ENCODE data around the gene FAM237B.
"Not testable (repeated sequence)": the region's sequence is repeated elsewhere in the genome, so short reads cannot be mapped to it uniquely, and the experiment has no call there.

FAM237B gene

DNA sequence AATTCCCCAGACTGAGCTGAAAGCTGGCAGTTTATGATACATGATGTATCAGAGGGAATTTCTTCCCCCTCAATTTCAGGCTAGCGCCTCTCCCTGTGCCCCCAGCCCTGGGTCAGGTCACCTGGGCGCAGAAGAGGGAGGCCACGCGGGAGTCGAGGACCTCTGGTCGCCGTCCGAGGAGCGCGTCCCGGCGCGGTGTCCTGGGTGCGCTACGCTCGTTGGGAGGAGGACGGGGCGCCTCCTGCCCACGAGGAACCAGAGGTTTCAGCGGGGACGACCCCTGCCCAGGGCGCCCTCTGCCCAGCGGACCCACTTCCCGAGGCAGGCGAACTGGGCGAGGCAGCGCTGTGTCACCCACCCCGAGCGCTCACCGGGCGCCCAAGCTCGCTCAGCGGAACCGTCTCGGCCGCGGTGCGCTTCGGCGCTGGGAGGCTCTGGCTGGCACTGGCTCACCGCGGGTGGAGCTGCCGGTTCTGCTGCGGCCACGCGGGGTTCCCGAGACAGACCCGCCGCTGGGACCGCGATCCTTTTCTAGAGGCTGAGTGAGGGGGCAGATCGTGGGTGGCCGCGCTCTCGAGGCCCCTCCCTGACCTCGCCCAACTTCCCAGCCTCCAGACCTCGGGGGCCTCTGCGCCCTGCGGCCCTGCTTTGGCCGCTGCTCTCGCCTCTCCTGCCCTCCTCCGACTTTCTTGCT is at the start of gene FAM237B:
Gene FAM237B (minus strand): TSS at position 504 of the 694 bp plus-strand sequence. CDS start 1,556 bp downstream, outside the sequence.
- DNase-seq (ENCODE audit: low read depth): no peak

DNA sequence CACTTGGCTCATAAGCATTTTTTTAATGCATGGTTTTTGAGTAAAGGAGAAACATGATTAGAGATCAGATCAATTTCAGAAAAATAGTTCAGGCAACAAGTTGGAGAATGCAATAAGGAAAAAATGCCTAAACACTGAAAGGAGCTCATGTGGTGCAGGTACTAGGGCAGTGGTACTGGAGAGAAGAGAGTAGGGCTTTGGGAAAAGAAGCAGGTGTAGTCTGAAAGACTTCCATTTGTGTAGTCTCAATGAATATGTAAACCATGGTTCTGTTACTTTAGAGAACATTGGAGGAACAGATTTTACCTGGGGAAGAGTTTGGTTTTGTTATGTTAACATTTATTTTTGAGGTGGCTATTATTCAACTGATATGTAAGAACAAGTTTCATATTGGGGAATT is 30.9 kb upstream of the FAM237B start:
- no peak for DNase-seq (ENCODE audit: low read depth)

DNA sequence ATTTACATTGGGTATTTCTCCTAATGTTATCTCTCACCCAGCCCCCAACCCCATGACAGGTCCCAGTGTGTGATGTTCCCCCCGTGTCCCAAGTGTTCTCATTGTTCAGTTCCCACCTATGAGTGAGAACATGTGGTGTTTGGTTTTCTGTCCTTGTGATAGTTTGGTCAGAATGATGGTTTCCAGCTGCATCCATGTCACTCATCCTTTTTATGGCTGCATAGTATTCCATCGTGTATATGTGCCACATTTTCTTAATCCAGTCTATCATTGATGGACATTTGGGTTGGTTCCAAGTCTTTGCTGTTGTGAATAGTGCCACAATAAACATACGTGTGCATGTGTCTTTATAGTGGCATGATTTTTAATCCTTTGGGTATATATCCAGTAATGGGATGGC is 28.9 kb upstream of the FAM237B start:
- DNase-seq (ENCODE audit: low read depth): not testable (repeated sequence)

DNA sequence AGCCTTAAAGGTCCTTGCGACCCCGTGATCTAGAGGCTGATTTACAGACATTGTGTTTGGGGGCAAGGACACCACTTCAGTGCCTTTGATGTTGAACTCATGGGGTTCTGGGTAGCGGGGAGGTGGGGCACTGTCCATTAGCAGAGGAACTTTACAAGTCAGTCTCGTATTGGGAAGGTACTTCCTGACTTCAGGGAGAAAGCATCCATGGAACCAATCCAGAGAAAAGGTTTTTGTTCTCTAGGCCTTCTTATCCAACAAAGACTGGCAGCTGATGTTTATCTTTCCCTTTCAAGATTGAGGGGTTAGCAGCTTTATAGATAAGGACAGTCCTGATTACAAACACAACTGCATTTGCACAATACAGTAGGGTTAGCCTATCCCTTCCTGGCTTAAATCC is 28.2 kb upstream of the FAM237B start:
- no peak for DNase-seq (ENCODE audit: low read depth)

DNA sequence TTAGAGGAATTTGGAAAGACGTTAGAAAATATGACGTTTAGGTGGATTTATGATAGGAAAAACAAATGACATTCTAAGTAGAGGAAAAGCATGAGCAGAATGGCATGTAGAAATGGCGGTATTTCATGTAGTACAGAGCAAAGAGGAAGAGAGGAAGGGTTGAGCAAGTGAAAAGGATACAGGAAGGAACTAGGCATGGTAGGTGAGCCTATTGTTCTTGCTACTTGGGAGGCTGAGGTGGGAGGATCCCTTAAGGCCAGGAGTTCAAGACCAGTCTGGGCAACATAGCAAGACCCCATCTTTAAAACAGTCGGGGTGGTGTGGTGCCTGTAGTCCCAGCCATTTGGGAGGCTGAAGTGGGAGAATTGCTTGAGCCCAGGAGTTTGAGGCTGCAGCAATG is 26.7 kb upstream of the FAM237B start:
- DNase-seq (ENCODE audit: low read depth): no peak

DNA sequence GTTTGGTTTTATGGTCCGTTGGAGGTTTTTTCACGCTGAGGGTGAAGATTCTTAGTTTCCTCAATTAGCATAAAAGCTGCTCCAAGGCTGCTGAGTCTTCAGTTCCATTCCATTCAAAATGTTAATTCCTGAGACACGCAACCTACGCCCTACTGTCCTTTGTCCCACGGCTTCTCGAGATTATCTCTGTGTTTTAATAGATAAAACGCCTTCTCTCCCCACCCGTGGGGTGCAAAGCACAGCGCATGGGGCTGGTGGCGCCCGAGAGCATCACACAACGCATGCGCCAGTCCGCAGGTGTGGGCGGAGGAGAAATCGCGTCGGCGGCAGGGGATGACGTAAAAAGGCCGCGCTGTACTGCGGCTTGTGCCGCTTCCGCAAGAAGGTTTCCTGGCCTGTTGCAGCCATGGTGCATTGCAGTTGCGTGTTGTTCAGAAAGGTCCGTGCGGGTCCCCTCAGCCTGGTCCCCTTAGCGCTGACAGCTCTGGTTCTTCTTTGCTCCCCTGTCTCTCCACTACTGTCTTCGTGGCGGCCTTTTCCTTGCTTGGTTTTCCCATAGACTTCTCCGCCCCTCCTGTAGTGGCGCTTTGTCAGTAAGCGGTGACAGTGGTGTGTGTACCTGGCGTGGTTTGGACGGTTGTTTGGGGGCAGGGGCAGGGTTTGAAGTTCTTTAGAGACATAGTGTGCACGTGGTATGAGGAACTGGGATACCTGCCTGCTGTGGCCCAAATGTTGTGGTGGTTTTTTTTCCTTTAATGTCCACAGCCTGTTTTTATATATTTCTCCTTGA is 25.4 kb upstream of the FAM237B start, which contains the start of gene GTPBP10:
Gene GTPBP10 (plus strand): TSS at position 381 of the 790 bp plus-strand sequence. CDS start 26 bp downstream, at position 407.
- peak; percentile 59 for DNase-seq (ENCODE audit: low read depth)

DNA sequence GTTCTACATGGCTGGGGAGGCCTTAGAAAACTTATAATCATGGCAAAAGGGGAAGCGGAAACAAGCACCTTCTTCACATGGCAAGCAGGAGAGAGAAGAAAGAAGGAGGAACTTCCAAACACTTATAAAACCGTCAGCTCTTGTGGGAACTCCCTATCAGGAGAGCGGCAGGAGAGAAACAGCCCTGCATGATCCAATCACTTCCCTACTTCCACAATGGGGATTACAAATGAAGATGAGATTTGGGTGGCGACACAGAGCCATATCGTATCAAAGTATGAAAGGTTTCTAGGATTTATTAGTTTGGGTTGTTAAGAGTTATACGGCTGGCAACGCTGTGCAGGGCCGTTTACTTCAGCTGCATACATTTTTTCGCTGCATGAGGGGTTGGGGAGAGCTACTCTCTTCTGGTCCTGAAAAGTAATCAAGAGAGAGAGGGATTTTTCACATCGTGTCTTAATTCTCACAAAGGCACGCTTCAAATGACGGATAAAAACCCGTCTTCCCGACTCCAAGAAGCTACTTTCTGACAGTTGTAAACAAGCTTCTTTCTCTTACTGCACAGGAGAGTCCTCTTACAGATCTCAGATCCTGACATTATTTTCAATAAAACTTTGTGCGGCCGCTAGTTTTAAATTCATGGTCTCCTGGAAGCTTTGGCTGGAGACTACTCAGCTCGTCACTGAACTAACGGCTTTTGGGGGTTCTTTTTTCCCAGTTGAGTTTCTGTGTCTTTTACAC is 24.7 kb upstream of the FAM237B start:
- peak; percentile 21 for DNase-seq (ENCODE audit: low read depth)

DNA sequence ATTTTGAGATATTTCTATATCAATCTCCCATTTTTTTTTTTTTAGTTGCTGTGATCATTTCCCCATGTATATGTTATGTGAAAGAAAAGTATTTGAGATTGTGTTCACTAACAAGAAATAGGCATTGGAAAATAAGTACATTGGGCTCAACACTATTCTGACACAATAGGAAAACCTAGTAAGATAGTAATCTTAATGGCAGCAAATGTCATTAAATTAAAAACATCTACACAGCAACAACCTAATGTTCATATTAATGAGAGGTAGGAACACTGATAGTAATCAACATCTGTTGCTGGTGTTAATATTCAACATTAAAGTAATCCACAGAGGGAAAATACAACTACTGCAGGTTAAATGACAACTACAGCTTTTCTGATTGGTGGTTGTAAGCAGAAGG is 23.9 kb upstream of the FAM237B start:
- no peak for DNase-seq (ENCODE audit: low read depth)

DNA sequence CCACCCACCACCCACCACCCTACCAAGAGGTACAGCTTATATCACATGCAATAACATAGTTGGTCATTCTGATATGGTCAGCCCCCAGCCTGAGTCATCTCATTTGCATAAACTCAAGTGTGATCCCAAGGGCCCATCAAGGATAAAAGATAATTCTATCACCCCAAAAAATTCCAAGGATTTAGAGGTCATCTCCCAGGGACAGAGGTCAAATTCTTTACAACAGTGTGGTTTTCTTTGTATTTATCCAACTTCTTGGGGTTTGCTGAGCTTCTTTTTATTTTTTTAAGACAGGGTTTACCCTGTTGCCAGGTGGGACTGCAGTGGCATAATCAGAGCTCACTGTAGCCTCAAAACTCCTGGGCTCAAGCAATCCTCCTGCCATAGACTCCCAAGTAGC is 16.0 kb upstream of the FAM237B start:
- no peak for DNase-seq (ENCODE audit: low read depth)

DNA sequence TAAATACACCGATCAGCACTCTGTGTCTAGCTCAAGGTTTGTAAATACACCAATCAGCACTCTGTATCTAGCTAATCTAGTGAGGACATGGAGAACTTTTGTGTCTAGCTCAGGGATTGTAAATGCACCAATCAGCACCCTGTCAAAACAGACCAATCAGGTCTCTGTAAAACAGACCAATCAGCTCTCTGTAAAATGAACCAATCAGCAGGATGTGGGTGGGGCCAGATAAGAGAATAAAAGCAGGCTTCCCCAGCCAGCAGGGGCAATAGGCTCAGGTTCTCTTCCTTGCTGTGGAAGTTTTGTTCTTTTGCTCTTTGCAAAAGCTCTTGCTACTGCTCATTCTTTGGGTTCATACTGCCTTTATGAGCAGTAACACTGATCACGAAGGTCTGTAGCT is 13.8 kb upstream of the FAM237B start:
- not testable (repeated sequence) for DNase-seq (ENCODE audit: low read depth)

DNA sequence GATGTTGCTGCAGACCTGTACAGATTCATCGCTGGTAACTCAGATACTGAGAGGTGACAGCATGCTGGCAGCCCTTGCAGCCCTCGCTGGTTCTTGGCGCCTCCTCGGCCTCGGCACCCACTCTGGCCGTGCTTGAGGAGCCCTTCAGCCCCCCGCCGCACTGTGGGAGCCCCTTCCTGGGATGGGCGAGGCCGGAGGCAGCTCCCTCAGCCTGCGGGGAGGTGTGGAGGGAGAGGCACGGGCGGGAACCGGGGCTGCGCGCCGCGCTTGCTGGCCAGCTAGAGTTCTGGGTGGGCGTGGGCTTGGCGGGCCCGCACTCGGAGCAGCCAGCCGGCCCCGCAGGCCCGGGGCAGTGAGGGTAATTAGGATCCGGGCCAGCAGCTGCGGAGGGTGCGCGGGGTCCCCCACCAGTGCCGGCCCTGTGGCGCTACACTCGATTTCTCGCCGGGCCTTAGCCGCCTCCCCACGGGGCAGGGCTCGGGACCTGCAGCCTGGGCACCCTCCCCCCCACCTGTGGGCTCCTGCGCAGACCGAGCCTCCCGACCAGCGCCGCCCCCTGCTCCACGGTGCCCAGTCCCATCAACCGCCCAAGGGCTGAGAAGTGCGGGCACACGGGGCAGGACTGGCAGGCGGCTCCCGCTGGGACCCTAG is 13.2 kb upstream of the FAM237B start:
- DNase-seq (ENCODE audit: low read depth): no peak

DNA sequence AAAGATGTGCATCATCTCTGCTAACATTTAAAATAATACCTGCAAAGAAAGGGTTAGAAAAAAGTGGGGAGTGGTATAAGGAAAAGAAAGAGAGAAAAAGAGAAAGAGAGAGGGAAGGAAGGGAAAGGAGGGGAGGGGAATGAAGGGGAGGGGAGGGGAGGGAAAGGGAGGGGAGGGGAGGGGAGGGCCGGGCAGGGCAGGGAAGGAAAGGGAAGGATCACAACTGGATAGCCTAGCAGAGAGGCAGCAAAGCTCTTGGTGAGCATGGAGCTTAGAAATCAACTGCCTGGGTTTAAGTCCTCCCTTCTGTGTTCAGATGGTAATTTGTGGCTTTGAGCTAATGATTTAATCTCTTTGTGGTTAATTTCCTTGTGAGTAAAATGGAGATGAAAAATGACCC is 5.4 kb upstream of the FAM237B start:
- DNase-seq (ENCODE audit: low read depth): no peak

DNA sequence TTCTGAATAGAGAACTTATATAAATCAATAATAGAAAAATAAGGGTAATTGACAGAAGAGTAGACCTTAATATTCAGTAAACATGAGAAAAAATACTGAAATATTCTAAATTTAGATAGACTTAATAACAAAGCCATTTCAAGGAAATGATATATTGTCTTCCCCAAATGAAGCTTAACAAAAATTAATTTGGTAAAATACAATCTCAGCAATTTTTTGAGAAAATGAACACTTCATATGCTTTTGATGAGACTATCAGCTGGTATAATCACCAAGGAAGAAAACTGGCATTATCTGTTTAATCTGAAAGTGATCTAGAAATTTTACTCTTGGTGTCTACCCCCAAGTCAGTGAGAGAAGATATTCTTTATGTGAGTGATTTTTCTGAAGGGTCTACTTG is 1.7 kb upstream of the FAM237B start:
- DNase-seq (ENCODE audit: low read depth): no peak

DNA sequence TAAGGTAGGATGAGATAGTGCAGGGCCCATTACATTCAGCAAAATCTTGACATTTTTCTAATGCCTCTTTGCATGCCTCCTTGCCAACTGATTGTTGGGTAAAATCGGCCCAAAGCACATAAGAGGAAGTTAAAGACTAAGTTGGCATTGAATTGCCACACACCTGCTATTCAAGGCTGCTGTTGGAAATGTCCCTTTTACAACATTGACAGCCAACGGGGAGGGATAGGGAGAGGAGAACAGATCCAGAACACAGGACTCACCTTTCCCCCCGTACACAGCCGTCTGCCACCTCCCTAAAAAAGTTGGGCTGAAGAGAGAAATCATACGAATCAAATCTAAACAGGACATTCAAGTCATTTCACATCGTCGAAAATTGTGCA is 695 bp downstream of the FAM237B start:
- DNase-seq (ENCODE audit: low read depth): no peak

DNA sequence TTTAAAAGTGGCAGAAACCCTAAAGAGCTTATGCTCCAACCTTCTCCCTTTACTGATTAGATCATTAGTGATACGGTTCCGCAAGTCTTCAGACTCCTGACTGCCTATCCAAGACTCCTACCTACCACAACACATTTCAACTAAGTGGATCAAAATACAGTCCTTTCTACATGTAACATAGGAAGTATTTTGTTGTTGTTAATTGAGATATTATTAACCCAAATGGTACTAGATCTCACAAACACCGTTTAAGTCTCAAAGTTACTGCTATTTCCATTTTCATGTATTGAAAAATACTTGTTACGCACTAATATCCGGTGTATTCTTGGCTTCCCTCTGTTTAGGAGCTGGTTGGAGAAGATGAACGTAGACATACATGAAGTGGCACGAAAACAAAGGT is 1.1 kb downstream of the FAM237B start:
- no peak for DNase-seq (ENCODE audit: low read depth)

DNA sequence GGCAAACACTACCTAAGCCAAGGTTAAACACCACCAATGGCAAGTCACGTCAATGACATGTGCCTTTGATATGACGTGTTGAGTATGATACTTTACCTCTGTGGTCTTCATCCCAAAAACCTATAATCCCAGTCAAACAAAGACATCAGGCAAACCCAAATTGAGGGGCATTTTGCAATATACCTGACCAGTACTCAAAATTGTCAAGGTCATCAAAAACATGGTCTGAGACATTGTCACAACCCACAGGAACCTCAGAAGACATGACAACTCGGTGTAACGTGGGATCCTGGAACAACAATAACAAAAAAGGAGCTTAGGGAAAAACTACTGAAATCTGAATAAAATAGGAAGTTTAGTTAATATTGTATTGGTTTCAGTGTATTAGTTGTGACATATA is 7.2 kb downstream of the FAM237B start:
- DNase-seq (ENCODE audit: low read depth): no peak

DNA sequence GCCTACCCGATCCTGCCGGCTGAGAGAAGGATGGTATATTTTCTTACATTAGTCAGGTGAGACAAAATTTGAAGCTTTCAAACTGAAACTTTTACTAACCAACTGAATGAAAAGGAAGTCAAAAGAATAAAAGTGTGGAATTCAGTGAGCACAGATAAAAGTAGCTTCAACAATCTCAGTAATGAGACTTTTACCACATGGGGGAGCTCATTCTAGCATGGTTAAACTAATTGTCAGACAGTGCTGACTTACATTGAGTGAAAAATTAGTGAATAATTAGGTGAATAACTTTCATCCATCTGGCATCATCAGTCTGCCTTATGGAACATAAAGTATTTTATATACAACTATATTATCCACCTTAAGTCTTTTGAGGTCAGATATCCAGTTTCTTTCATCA is 8.4 kb downstream of the FAM237B start:
- DNase-seq (ENCODE audit: low read depth): no peak

DNA sequence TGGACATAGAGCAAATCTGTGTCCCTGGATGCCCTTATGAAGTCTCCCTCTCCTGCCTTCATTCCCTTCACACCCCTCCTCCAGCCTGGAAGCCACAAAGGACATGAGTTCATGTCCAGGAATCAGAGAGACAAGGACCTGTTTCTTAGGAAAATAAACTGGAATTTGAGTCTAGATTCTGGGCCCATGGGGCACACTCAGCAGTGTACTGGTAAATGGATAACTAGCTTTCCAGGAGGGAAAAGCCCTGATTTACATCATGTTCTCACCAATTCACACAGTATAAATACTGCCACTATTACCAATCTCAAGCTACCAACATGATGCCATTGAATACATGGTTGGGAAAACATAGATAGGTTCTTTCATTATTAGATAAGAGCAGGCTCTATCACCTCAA is 9.9 kb downstream of the FAM237B start:
- DNase-seq (ENCODE audit: low read depth): no peak

DNA sequence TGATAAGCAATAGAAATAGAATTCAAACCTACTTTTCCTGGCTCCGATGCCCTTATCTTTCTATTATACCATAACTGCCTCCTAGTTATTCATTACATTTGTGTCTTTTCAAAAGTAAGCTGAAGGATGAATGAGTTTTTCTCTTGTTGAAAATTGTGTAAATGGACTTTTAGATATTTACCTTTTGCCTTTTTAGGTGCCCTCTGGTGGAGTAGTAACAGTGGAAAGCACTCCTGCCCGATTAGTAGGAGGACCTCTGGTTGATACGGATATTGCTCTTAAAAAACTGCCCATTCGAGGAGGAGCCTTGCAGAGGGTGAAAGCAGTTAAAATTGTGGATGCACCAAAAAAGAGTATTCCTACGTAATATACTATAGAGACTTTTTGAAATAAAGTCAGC is 11.2 kb downstream of the FAM237B start:
- no peak for DNase-seq (ENCODE audit: low read depth)

DNA sequence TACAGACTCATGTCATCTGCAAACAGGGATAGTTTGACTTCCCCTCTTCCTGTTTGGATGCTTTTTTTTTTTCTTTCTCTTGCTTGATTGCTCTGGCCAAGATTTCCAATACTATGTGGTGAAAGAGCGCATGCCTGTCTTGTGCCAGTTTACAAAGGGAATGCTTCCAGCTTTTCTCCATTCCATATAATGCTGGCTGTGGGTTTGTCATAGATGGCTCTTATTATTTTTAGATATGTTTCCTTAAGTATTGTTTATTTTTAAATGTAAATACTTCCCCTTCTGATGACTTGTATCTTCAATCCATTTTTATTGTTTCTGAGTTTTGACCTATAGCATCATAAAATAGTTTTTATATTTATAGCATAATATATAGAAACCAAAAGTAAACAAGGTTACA is 17.9 kb downstream of the FAM237B start:
- no peak for DNase-seq (ENCODE audit: low read depth)

DNA sequence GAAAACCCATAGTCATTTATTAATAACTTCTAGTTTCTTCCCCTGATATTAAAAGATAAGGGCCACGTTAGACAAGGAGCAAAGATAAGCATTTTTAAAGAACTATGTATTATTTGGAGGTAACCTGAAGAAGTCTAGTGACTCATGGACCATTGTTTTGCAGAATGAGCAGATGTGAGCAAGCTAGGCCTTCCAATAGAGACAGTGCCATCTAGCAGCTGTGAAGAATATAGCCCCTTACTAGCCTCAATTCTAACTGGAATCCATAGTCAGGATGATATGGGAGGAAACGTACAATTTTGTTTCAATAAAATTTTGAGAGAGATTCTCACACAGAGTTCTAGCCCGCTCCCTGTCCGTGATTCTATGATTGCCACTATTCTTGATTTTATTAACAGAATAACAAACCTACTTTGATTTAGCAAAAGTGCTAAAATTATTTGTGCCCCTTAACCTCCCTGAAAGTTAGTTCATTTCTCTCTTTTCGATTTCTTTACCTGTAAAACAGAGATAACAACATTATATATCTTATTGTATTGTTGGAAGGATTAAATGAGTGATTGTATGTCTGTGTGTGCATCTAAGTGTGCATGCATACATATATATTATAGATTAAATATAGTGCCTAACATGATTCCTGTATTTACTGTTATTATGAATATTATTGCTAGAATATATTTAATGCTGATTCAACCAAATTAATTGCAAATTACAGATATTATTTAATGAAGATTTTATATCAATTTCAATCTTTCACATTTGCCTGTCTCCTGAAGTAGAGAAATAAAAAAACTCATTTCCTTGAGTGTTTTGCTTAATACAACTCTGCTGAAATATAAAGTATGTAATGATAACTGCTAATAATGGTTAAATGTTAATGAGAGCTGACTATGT is 22.7 kb downstream of the FAM237B start:
- DNase-seq (ENCODE audit: low read depth): peak; percentile 25
